Endothelial cell of umbilical vein (primary cell): ENCODE results near the gene FAM187B. TPM values are rescaled to one million over a fixed set of nuclear protein-coding genes. Genes with fewer than 3 reads are reported as not detected.

Experiments
- BruUV-seq: library from RNA; stranded (reverse); fragments of 400-500 nt; replicated peaks from 2 replicates; lab custom pipeline; 2021; lab: Mats Ljungman, UMichigan
- CTCF ChIA-PET: fragments of 300-600, 350-600 bp; sonication (Branson Sonifier 250); formaldehyde crosslinking; loops from one replicate; lab custom pipeline; 2021; ENCODE audit warnings: antibody characterized with exemption, inconsistent platforms; lab: Charles Lee
- POLR2A ChIA-PET: fragments of 300-600, 350-600 bp; sonication (Branson Sonifier 250); formaldehyde crosslinking; loops from one replicate; lab custom pipeline; 2021; ENCODE audit warnings: antibody characterized with exemption, inconsistent platforms; lab: Charles Lee
- DNase-seq: peaks from one replicate; pipeline ENCODE4 v3.0.0-alpha.2; 2011; ENCODE audit warnings: low read depth, low spot score
- FAIRE-seq: peaks from 2 replicates; lab custom pipeline; 2011; peaks lifted over from hg19 to GRCh38; lab: Jason Lieb, UNC
- H2AFZ ChIP-seq: 2 replicates; pipeline ENCODE4 v1.6.0; 2012; ENCODE audit warnings: low read depth, low read length, control low read depth, inconsistent platforms
- H3K27ac ChIP-seq: 2 replicates; pipeline ENCODE4 v1.5.1; 2011; ENCODE audit warnings: low read depth, mild to moderate bottlenecking, control low read depth, low read length, moderate library complexity; ENCODE audit not compliant: insufficient read depth
- H3K27me3 ChIP-seq, 2 experiments: 2 replicates each; pipeline versions ENCODE4 v1.6.0 to v1.6.1; 2011; ENCODE audit warnings: low read length in 2 of 2, mixed read lengths in 1 of 2; ENCODE audit not compliant: control insufficient read depth in 2 of 2, insufficient read depth in 2 of 2
- H3K36me3 ChIP-seq, 2 experiments: 2 replicates in 1 of 2; 3 replicates in 1 of 2; pipeline ENCODE4 v1.5.1; 2011; ENCODE audit warnings: low read length in 2 of 2, mild to moderate bottlenecking in 1 of 2, moderate library complexity in 1 of 2; ENCODE audit not compliant: control insufficient read depth in 2 of 2, insufficient read depth in 2 of 2; ENCODE audit errors: extremely low read depth in 1 of 2
- H3K4me1 ChIP-seq: 3 replicates; pipeline ENCODE4 v1.5.1; 2011; ENCODE audit warnings: mild to moderate bottlenecking, low read length; ENCODE audit not compliant: control insufficient read depth, insufficient read depth; ENCODE audit errors: extremely low read depth
- H3K4me2 ChIP-seq: 2 replicates; pipeline ENCODE4 v1.6.1; 2011; ENCODE audit warnings: low read length, control low read depth, mixed read lengths; ENCODE audit not compliant: insufficient read depth
- H3K4me3 ChIP-seq, 3 experiments: fragments of 200-600 bp in 1 of 3; sonication (generic), shearing (Covaris generic) in 1 of 3; replicated peaks in 1 of 3; 2 replicates each; pipeline ENCODE4 v1.5.1; 2011 to 2016; ENCODE audit warnings: control low read depth in 3 of 3, low read length in 3 of 3, mild to moderate bottlenecking in 2 of 3, inconsistent platforms in 1 of 3, low read depth in 1 of 3, moderate library complexity in 1 of 3; ENCODE audit not compliant: insufficient read depth in 1 of 3
- H3K79me2 ChIP-seq: 2 replicates; pipeline ENCODE4 v1.6.0; 2012; ENCODE audit warnings: low read length, inconsistent platforms; ENCODE audit not compliant: control insufficient read depth, insufficient read depth
- H3K9ac ChIP-seq: replicated peaks from 2 replicates; pipeline ENCODE3; 2011; ENCODE audit warnings: low read length, control low read depth; ENCODE audit not compliant: insufficient read depth; ENCODE audit errors: extremely low read depth
- H3K9me1 ChIP-seq: replicated peaks from 3 replicates; pipeline ENCODE4 v1.6.0; 2011; ENCODE audit warnings: mild to moderate bottlenecking, low read length; ENCODE audit not compliant: control insufficient read depth, insufficient read depth; ENCODE audit errors: extremely low read depth
- H3K9me3 ChIP-seq: replicated peaks from 2 replicates; pipeline ENCODE4 v1.5.1; 2012; ENCODE audit warnings: low read length, inconsistent platforms; ENCODE audit not compliant: control insufficient read depth, insufficient read depth
- H4K20me1 ChIP-seq: replicated peaks from 2 replicates; pipeline ENCODE3; 2011; ENCODE audit warnings: mild to moderate bottlenecking, low read length; ENCODE audit not compliant: control insufficient read depth, insufficient read depth; ENCODE audit errors: extremely low read depth
- CTCF ChIP-seq, 2 donors: IDR thresholded peaks; 1 replicate in 1 of 2; 2 replicates in 1 of 2; pipeline ENCODE4 v1.5.1; 2011; ENCODE audit warnings: low read length in 2 of 2, mild to moderate bottlenecking in 2 of 2, moderate library complexity in 2 of 2, control low read depth in 1 of 2, inconsistent platforms in 1 of 2, low read depth in 1 of 2; ENCODE audit not compliant: insufficient read depth in 1 of 2; ENCODE audit errors: extremely low read depth in 1 of 2
- EZH2 ChIP-seq: IDR thresholded peaks from 2 replicates; pipeline ENCODE4 v1.6.1; 2012; ENCODE audit warnings: borderline replicate concordance, low read depth, mild to moderate bottlenecking, moderate library complexity, low read length, inconsistent platforms; ENCODE audit not compliant: severe bottlenecking
- FOS ChIP-seq: IDR thresholded peaks from 2 replicates; pipeline ENCODE4 v1.6.1; 2011; ENCODE audit warnings: mild to moderate bottlenecking, low read length, moderate library complexity, borderline replicate concordance; ENCODE audit not compliant: insufficient read depth
- GATA2 ChIP-seq: IDR thresholded peaks from 2 replicates; pipeline ENCODE4 v1.7.0; 2011; ENCODE audit warnings: low read depth, mild to moderate bottlenecking, moderate library complexity, mixed read lengths, low read length; ENCODE audit not compliant: insufficient read length, insufficient read depth
- JUN ChIP-seq: IDR thresholded peaks from 2 replicates; pipeline ENCODE4 v1.6.1; 2011; ENCODE audit warnings: borderline replicate concordance, low read depth; ENCODE audit not compliant: insufficient read length, insufficient read depth
- MAX ChIP-seq: IDR thresholded peaks from 2 replicates; pipeline ENCODE4 v1.6.1; 2011; ENCODE audit not compliant: insufficient read depth, insufficient read length
- MYC ChIP-seq: IDR thresholded peaks from one replicate; pipeline ENCODE4 v1.6.1; 2011; ENCODE audit warnings: mild to moderate bottlenecking, low read depth, low read length
- POLR2A ChIP-seq: IDR thresholded peaks from 2 replicates; pipeline ENCODE4 v1.6.1; 2012; ENCODE audit warnings: low read depth, mild to moderate bottlenecking, control low read depth, low read length
- POLR2AphosphoS5 ChIP-seq: IDR thresholded peaks from 2 replicates; pipeline ENCODE4 v1.6.1; 2012; ENCODE audit warnings: low read depth, mild to moderate bottlenecking, control low read depth, low read length, moderate library complexity; ENCODE audit not compliant: insufficient read depth
- dilution Hi-C: fragments of 300-500 bp; cut with MboI; formaldehyde crosslinking; loops from one replicate; pipeline ENCODE4 v1.15.0; 2019; ENCODE audit warnings: low sequenced_read_pairs; ENCODE audit not compliant: extremely low pct_ligation_motif_present
- intact Hi-C: fragments of 100-400 bp; cut with micrococcal nuclease; formaldehyde crosslinking; loops from one replicate; pipeline ENCODE4 v1.10.0; 2022
- polyA plus RNA-seq, 4 experiments: library from polyadenylated mRNA; depleted of rRNA in 3 of 4; stranded (reverse) in 3 of 4; unstranded in 1 of 4; fragments of >200 nt; gene quantifications; 2 replicates each; pipeline versions ENCODE4 v1.2.1 to v1.2.3, GENCODE V29; 2011 to 2012; ENCODE audit warnings: missing spikeins in 1 of 4
- total RNA-seq: library from RNA; stranded (reverse); gene quantifications from 2 replicates; pipeline ENCODE4 v1.2.3, GENCODE V29; 2021

The FAM187B gene
- total and polyA plus RNA-seq, 2 donors (not counting 3 experiments of a cell fraction or from before 2014, with no cell fraction given): not detected

- H3K27ac ChIP-seq: no peak overlapping the region
- TF ChIP-seq POLR2AphosphoS5 (no peak), POLR2A (no peak), MAX (no peak), CTCF (IDR thresholded peaks at IDR 0.05; ENCODE audit: extremely low read depth in 1 of 2, insufficient read depth in 1 of 2, low read depth in 1 of 2, low read length in 2 of 2) (no peak), EZH2 (no peak), GATA2 (no peak), JUN (no peak), MYC (no peak), FOS (no peak)
- H4K20me1 ChIP-seq: no peaks in the 10 kb centered on the region
- no peak overlapping the region for H2AFZ ChIP-seq
- no peak overlapping the region for H3K4me2 ChIP-seq
- intact Hi-C loops: loop anchor here (5.0 to 10.0 kb wide), 2 partner anchors 52 to 230 kb away; partner anchors contain the start of gene SCN1B
- DNase-seq (no peak), FAIRE-seq (no peak)
- H3K9me1 ChIP-seq: no peaks in the 10 kb centered on the region
- no TSS peak for BruUV-seq
- H3K79me2 ChIP-seq: peaks cover 3% of the 10 kb centered on the region
- H3K9me3 ChIP-seq: no peaks in the 10 kb centered on the region
- no peaks in the 10 kb centered on the region for H3K36me3 ChIP-seq
- H3K4me3 ChIP-seq: no peak overlapping the region
- dilution Hi-C loops: no loop called here
- no peaks in the 10 kb centered on the region for H3K27me3 ChIP-seq
- H3K9ac ChIP-seq: no peak overlapping the region
- POLR2A ChIA-PET: no interaction called here
- H3K4me1 ChIP-seq: peaks cover 4% of the 10 kb centered on the region
- CTCF ChIA-PET: interaction anchor here (1.6 kb wide), 1 partner anchor 123 kb away, joined by 4 read pairs; no protein-coding TSS in a partner anchor
Measured at GRCh38 chr19:35264268-35265125, 36.0 kb upstream of the FAM187B start.
